ENCODE measurements around the gene TREML4. TPM values are rescaled to one million over a fixed set of nuclear protein-coding genes. Genes with fewer than 3 reads are reported as not detected.
A peak's percentile ranks its signal among the peaks of the same experiment; 100 is the strongest.

TREML4 gene
- total and polyA plus RNA-seq, 10 of the 15 experiments (the other 5 are each of a cell fraction or from before 2014, with no cell fraction given): not detected

DNA sequence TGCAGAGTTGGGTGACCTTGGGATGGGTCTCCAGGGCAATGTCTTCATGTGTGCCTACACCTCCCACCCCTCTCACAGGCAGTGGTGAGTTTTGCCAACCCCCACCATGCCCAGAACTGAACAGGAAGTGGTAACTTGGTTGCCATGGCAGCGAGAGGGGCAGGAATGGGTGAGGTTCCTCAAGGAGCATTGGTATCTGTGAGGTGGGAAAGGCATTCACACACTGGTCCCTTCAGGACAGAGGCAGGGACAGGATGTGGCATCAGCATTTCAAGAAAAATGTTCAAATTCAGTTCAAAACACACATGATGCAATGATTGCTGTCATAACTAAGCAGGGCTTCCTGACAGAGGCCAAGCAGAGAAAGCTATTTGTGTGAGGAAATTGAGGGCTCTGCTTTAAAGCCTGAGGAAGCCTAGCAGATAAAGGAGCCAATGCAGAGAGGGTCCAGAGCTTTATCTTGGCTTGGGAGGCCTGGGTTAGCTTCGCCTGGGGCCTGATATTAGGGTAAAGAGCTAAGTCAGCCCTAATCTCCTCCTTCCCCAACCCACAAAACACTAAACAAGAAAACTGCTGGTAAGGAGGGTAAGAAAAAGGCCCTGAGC lies 27.8 kb upstream of the TREML4 start:
- ChIA-PET RAD21 (ENCODE audit: unreplicated experiment) (interaction anchor here (0.6 to 3.2 kb wide), 11 partner anchors 18 to 332 kb away, joined by 3 to 30 read pairs (median 5); partner anchors contain the start of genes NCR2 and TREM1), POLR2A (interaction anchor here (1.0 to 2.2 kb wide), 6 partner anchors 14 to 133 kb away, joined by 3 to 11 read pairs (median 4); partner anchors contain the start of genes NFYA and OARD1), CTCF (interaction anchor here (0.7 to 3.2 kb wide), 9 partner anchors 18 to 168 kb away, joined by 3 to 26 read pairs (median 4); partner anchors contain the start of gene NCR2), SMC1A (ENCODE audit: uncharacterized antibody, unreplicated experiment) (interaction anchor here (0.6 to 3.5 kb wide), 16 partner anchors 9 to 1641 kb away, joined by 3 to 27 read pairs (median 5); no protein-coding TSS in a partner anchor)
- 0% methylated on average over 2 of the region's 2 CpGs for WGBS (ENCODE audit: insufficient coverage, insufficient replicate concordance, low lambda C conversion rate, missing lambda C conversion rate)
- Histone ChIP-seq H3K4me3 (peak overlapping the region; percentile 37), H3K27me3 (replicated peaks in 1 of 2; ENCODE audit: control insufficient read depth in 2 of 2, insufficient read depth in 2 of 2, low read length in 1 of 2) (no peaks in the 10 kb centered on the region), H2AFZ (ENCODE audit: control insufficient read depth, low read depth, low read length) (peak overlapping the region; percentile 81), H3K9me3 (replicated peaks; ENCODE audit: control insufficient read depth, insufficient read depth, low read length) (no peaks in the 10 kb centered on the region), H3K36me3 (ENCODE audit: control insufficient read depth in 2 of 2, insufficient read depth in 2 of 2, low read length in 1 of 2) (no peaks in the 10 kb centered on the region; a peak in 1 of 4 replicates), H3K4me2 (ENCODE audit: control insufficient read depth, insufficient read depth) (peak overlapping the region; percentile 82), H3K79me2 (ENCODE audit: control insufficient read depth, insufficient read depth, low read length) (peaks cover 2% of the 10 kb centered on the region; the same call in 1 of the 2 replicates), H4K20me1 (ENCODE audit: control insufficient read depth, insufficient read depth) (no peaks in the 10 kb centered on the region), H3K4me1 (ENCODE audit: control insufficient read depth, insufficient read depth, low read length) (peaks cover 32% of the 10 kb centered on the region), H3K9ac (ENCODE audit: control insufficient read depth, insufficient read depth, low read length) (peak overlapping the region; percentile 76), H3K27ac (ENCODE audit: control insufficient read depth, insufficient read depth) (peak overlapping the region; percentile 94)
- DNase-seq (ENCODE audit: low read depth, low spot score) (peak; percentile 58), FAIRE-seq (peak; percentile 18), ATAC-seq (peak; percentile 56)
- in situ Hi-C loops (cut with MboI): no loop called here
- intact Hi-C loops (cut with micrococcal nuclease; ENCODE audit: unreplicated experiment): no loop called here
- BruUV-seq (replicated peaks): TSS peak; percentile 84
- TF ChIP-seq EED (IDR thresholded peaks at IDR 0.05; ENCODE audit: low read depth) (peak; percentile 30; the same call in 1 of the 2 replicates), NRF1 (conservative IDR thresholded peaks at IDR 0.05; ENCODE audit: low read depth, low read length) (no peak), CBX3 (IDR thresholded peaks at IDR 0.05; ENCODE audit: borderline replicate concordance, low read depth) (no peak), YY1 (IDR thresholded peaks at IDR 0.05; ENCODE audit: low read depth, low read length) (no peak), CHD1 (IDR thresholded peaks at IDR 0.05; ENCODE audit: low read depth, low read length) (0 out of 2 replicates have a peak, but pooled peaks have one; percentile 41), PAX5 (IDR thresholded peaks at IDR 0.05; ENCODE audit: borderline replicate concordance, low read depth, low read length) (no peak), ESRRA (IDR thresholded peaks at IDR 0.05; ENCODE audit: low read length) (no peak), SRF (IDR thresholded peaks at IDR 0.05; ENCODE audit: low read depth in 2 of 2, low read length in 2 of 2) (0 out of 4 replicates have a peak, but pooled peaks of 1 of the 2 experiments have one; percentile 38), TAF1 (IDR thresholded peaks at IDR 0.05; ENCODE audit: borderline replicate concordance, low read depth, low read length) (no peak), IRF4 (IDR thresholded peaks at IDR 0.05; ENCODE audit: low read depth, low read length) (no peak), POLR2A (IDR thresholded peaks at IDR 0.05; ENCODE audit: low read depth, low read length) (no peak), FOXM1 (IDR thresholded peaks at IDR 0.05; ENCODE audit: low read depth, low read length) (no peak), GATAD2B (conservative IDR thresholded peaks at IDR 0.05; ENCODE audit: low read depth) (0 out of 2 replicates have a peak, but pooled peaks have one; percentile 2), RCOR1 (conservative IDR thresholded peaks at IDR 0.05; ENCODE audit: low read depth, low read length) (no peak), ZNF24 (IDR thresholded peaks at IDR 0.05) (no peak), GABPA (IDR thresholded peaks at IDR 0.05; ENCODE audit: low read depth) (no peak; the same call in 1 of the 2 replicates)
- TF ChIP-seq, protein P1, sequence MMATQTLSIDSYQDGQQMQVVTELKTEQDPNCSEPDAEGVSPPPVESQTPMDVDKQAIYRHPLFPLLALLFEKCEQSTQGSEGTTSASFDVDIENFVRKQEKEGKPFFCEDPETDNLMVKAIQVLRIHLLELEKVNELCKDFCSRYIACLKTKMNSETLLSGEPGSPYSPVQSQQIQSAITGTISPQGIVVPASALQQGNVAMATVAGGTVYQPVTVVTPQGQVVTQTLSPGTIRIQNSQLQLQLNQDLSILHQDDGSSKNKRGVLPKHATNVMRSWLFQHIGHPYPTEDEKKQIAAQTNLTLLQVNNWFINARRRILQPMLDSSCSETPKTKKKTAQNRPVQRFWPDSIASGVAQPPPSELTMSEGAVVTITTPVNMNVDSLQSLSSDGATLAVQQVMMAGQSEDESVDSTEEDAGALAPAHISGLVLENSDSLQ (IDR thresholded peaks at IDR 0.05): no peak
- TF ChIP-seq, protein P2, sequence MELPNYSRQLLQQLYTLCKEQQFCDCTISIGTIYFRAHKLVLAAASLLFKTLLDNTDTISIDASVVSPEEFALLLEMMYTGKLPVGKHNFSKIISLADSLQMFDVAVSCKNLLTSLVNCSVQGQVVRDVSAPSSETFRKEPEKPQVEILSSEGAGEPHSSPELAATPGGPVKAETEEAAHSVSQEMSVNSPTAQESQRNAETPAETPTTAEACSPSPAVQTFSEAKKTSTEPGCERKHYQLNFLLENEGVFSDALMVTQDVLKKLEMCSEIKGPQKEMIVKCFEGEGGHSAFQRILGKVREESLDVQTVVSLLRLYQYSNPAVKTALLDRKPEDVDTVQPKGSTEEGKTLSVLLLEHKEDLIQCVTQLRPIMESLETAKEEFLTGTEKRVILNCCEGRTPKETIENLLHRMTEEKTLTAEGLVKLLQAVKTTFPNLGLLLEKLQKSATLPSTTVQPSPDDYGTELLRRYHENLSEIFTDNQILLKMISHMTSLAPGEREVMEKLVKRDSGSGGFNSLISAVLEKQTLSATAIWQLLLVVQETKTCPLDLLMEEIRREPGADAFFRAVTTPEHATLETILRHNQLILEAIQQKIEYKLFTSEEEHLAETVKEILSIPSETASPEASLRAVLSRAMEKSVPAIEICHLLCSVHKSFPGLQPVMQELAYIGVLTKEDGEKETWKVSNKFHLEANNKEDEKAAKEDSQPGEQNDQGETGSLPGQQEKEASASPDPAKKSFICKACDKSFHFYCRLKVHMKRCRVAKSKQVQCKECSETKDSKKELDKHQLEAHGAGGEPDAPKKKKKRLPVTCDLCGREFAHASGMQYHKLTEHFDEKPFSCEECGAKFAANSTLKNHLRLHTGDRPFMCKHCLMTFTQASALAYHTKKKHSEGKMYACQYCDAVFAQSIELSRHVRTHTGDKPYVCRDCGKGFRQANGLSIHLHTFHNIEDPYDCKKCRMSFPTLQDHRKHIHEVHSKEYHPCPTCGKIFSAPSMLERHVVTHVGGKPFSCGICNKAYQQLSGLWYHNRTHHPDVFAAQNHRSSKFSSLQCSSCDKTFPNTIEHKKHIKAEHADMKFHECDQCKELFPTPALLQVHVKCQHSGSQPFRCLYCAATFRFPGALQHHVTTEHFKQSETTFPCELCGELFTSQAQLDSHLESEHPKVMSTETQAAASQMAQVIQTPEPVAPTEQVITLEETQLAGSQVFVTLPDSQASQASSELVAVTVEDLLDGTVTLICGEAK (IDR thresholded peaks at IDR 0.05; ENCODE audit: borderline replicate concordance): peak; percentile 63; the same call in 1 of the 2 replicates
- TF ChIP-seq, protein P3, sequence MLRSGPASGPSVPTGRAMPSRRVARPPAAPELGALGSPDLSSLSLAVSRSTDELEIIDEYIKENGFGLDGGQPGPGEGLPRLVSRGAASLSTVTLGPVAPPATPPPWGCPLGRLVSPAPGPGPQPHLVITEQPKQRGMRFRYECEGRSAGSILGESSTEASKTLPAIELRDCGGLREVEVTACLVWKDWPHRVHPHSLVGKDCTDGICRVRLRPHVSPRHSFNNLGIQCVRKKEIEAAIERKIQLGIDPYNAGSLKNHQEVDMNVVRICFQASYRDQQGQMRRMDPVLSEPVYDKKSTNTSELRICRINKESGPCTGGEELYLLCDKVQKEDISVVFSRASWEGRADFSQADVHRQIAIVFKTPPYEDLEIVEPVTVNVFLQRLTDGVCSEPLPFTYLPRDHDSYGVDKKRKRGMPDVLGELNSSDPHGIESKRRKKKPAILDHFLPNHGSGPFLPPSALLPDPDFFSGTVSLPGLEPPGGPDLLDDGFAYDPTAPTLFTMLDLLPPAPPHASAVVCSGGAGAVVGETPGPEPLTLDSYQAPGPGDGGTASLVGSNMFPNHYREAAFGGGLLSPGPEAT (IDR thresholded peaks at IDR 0.05; ENCODE audit: low read depth): no peak
